KMS-11 (cell line): Measurements from ENCODE around the gene CACNA2D3.

Source experiments
- H2AFZ ChIP-seq: fragments of 200-600 bp; sonication (generic); 2 replicates; pipeline ENCODE4 v1.6.1; 2016; ENCODE audit warnings: antibody characterized with exemption, mixed run types, low read depth
- H3K27ac ChIP-seq: fragments of 200-600 bp; sonication (generic); 2 replicates; pipeline ENCODE4 v1.6.1; 2016; ENCODE audit warnings: mild to moderate bottlenecking, mixed run types
- H3K27me3 ChIP-seq: fragments of 200-600 bp; sonication (generic); 2 replicates; pipeline ENCODE4 v1.6.1; 2017; ENCODE audit warnings: mild to moderate bottlenecking, low read depth, mixed run types, moderate library complexity; ENCODE audit not compliant: insufficient read depth
- H3K36me3 ChIP-seq: fragments of 200-600 bp; sonication (generic); 2 replicates; pipeline ENCODE4 v1.6.1; 2017; ENCODE audit warnings: mild to moderate bottlenecking, mixed run types; ENCODE audit not compliant: insufficient read depth
- H3K4me1 ChIP-seq: fragments of 200-600 bp; sonication (generic); 2 replicates; pipeline ENCODE4 v1.6.1; 2016; ENCODE audit warnings: mild to moderate bottlenecking, low read depth, mixed run types; ENCODE audit not compliant: poor library complexity, severe bottlenecking
- H3K4me2 ChIP-seq: fragments of 200-600 bp; sonication (generic); 2 replicates; pipeline ENCODE4 v1.7.0; 2016; ENCODE audit warnings: mild to moderate bottlenecking, mixed run types
- H3K4me3 ChIP-seq: fragments of 200-600 bp; sonication (generic); IDR thresholded peaks from 2 replicates; pipeline ENCODE4 v1.6.1; 2017; ENCODE audit warnings: low read depth, low read length, mixed read lengths; ENCODE audit not compliant: insufficient read depth
- H3K79me2 ChIP-seq: fragments of 200-600 bp; sonication (generic); 2 replicates; pipeline ENCODE4 v1.6.1; 2016; ENCODE audit warnings: low read depth, mixed run types; ENCODE audit not compliant: insufficient read depth
- H3K9ac ChIP-seq: fragments of 200-600 bp; sonication (generic); 2 replicates; pipeline ENCODE4 v1.6.1; 2016; ENCODE audit warnings: mild to moderate bottlenecking, mixed run types
- H4K20me1 ChIP-seq: fragments of 200-600 bp; sonication (generic); 2 replicates; pipeline ENCODE4 v1.6.1; 2016; ENCODE audit warnings: mild to moderate bottlenecking, mixed run types; ENCODE audit not compliant: insufficient read depth
- CTCF ChIP-seq: fragments of 200-600 bp; sonication (generic); conservative IDR thresholded peaks from 2 replicates; pipeline ENCODE4 v1.6.1; 2017; ENCODE audit warnings: low read depth, mild to moderate bottlenecking, antibody characterized with exemption, low read length, moderate library complexity, mixed read lengths

Gene CACNA2D3

GRCh38 chr3:54488297-54488696 lies 365.9 kb downstream of the CACNA2D3 start:
- no peaks in the 10 kb centered on the region for H3K36me3 ChIP-seq
- H3K27ac ChIP-seq: no peak overlapping the region
- H3K27me3 ChIP-seq: no peaks in the 10 kb centered on the region
- H3K79me2 ChIP-seq: no peaks in the 10 kb centered on the region
- H3K4me3 ChIP-seq: no peak overlapping the region
- no peak overlapping the region for H3K4me2 ChIP-seq
- H3K9ac ChIP-seq: no peak overlapping the region
- TF ChIP-seq CTCF: no peak
- no peak overlapping the region for H2AFZ ChIP-seq
- H4K20me1 ChIP-seq: no peaks in the 10 kb centered on the region
- H3K4me1 ChIP-seq: no peaks in the 10 kb centered on the region

- H2AFZ ChIP-seq: no peak overlapping the region
- H3K27ac ChIP-seq: no peak overlapping the region
- no peaks in the 10 kb centered on the region for H3K27me3 ChIP-seq
- no peaks in the 10 kb centered on the region for H3K36me3 ChIP-seq
- H4K20me1 ChIP-seq: no peaks in the 10 kb centered on the region
- no peak overlapping the region for H3K9ac ChIP-seq
- no peaks in the 10 kb centered on the region for H3K4me1 ChIP-seq
- H3K4me2 ChIP-seq: no peak overlapping the region
- TF ChIP-seq CTCF: no peak
- H3K4me3 ChIP-seq: no peak overlapping the region
- H3K79me2 ChIP-seq: no peaks in the 10 kb centered on the region
Observed at GRCh38 chr3:54494209-54494608, 371.9 kb downstream of the CACNA2D3 start.

GRCh38 chr3:54506603-54507002 lies 384.3 kb downstream of the CACNA2D3 start:
- Histone ChIP-seq H3K4me2 (no peak overlapping the region), H3K4me1 (no peaks in the 10 kb centered on the region), H3K27me3 (no peaks in the 10 kb centered on the region), H3K27ac (no peak overlapping the region), H4K20me1 (no peaks in the 10 kb centered on the region), H3K4me3 (no peak overlapping the region), H3K36me3 (no peaks in the 10 kb centered on the region), H3K79me2 (no peaks in the 10 kb centered on the region), H3K9ac (no peak overlapping the region), H2AFZ (no peak overlapping the region)
- no peak for TF ChIP-seq CTCF

GRCh38 chr3:54507876-54508460 lies 385.6 kb downstream of the CACNA2D3 start:
- no peak for TF ChIP-seq CTCF
- Histone ChIP-seq H3K4me1 (no peaks in the 10 kb centered on the region), H3K36me3 (no peaks in the 10 kb centered on the region), H3K27ac (no peak overlapping the region), H4K20me1 (no peaks in the 10 kb centered on the region), H2AFZ (no peak overlapping the region), H3K9ac (no peak overlapping the region), H3K27me3 (no peaks in the 10 kb centered on the region), H3K4me3 (no peak overlapping the region), H3K79me2 (no peaks in the 10 kb centered on the region), H3K4me2 (no peak overlapping the region)
